Measurements from ENCODE around the gene TBC1D1. TPM values are rescaled to one million over a fixed set of nuclear protein-coding genes. Genes with fewer than 3 reads are reported as not detected.

Gene TBC1D1
- polyA plus RNA-seq, 1 donor (not counting 4 experiments of a cell fraction or from before 2014, with no cell fraction given), result 32.5 TPM

- no peaks in the 10 kb centered on the region for H4K20me1 ChIP-seq (ENCODE audit: control insufficient read depth, extremely low read depth, insufficient read depth, low read length)
- no peak overlapping the region for H3K27ac ChIP-seq (ENCODE audit: control insufficient read depth, insufficient read depth, low read length)
- H3K27me3 ChIP-seq (ENCODE audit: control insufficient read depth, extremely low read depth, insufficient read depth, low read length), result no peaks in the 10 kb centered on the region
- peaks cover 19% of the 10 kb centered on the region for H3K4me1 ChIP-seq (ENCODE audit: control insufficient read depth, extremely low read depth, insufficient read depth, low read length)
- no peaks in the 10 kb centered on the region for H3K9me1 ChIP-seq (ENCODE audit: control insufficient read depth, extremely low read depth, insufficient read depth, low read length)
- H3K9ac ChIP-seq (ENCODE audit: control insufficient read depth, extremely low read depth, insufficient read depth, low read length), result no peak overlapping the region
- FAIRE-seq, result no peak
- dilution Hi-C loops (cut with MboI; ENCODE audit: extremely low pct_ligation_motif_present, low sequenced_read_pairs), result no loop called here
- H3K4me3 ChIP-seq (ENCODE audit: control insufficient read depth in 2 of 3, extremely low read depth in 1 of 3, insufficient read depth in 2 of 3, low read depth in 1 of 3, low read length in 3 of 3), result no peak overlapping the region
- TF ChIP-seq, protein P1, sequence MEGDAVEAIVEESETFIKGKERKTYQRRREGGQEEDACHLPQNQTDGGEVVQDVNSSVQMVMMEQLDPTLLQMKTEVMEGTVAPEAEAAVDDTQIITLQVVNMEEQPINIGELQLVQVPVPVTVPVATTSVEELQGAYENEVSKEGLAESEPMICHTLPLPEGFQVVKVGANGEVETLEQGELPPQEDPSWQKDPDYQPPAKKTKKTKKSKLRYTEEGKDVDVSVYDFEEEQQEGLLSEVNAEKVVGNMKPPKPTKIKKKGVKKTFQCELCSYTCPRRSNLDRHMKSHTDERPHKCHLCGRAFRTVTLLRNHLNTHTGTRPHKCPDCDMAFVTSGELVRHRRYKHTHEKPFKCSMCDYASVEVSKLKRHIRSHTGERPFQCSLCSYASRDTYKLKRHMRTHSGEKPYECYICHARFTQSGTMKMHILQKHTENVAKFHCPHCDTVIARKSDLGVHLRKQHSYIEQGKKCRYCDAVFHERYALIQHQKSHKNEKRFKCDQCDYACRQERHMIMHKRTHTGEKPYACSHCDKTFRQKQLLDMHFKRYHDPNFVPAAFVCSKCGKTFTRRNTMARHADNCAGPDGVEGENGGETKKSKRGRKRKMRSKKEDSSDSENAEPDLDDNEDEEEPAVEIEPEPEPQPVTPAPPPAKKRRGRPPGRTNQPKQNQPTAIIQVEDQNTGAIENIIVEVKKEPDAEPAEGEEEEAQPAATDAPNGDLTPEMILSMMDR (optimal IDR thresholded peaks at IDR 0.05 in 1 of 3, IDR thresholded peaks at IDR 0.05 in 1 of 3, conservative IDR thresholded peaks at IDR 0.05 in 1 of 3; ENCODE audit: extremely low read depth in 1 of 3, insufficient read depth in 2 of 3, low read length in 3 of 3), result no peak
- TF ChIP-seq EZH2 (IDR thresholded peaks at IDR 0.05; ENCODE audit: low read length), result no peak
- DNase-seq (ENCODE audit: low read depth, low spot score), result no peak
- H3K9me3 ChIP-seq (ENCODE audit: control insufficient read depth, low read depth, low read length), result no peaks in the 10 kb centered on the region
- no peaks in the 10 kb centered on the region for H3K36me3 ChIP-seq (ENCODE audit: control insufficient read depth in 2 of 2, extremely low read depth in 1 of 2, insufficient read depth in 2 of 2, low read length in 2 of 2)
- no peak overlapping the region for H2AFZ ChIP-seq (ENCODE audit: control insufficient read depth, low read length)
- H3K79me2 ChIP-seq (ENCODE audit: control insufficient read depth, insufficient read depth, low read length), result peaks cover 23% of the 10 kb centered on the region
- H3K4me2 ChIP-seq (ENCODE audit: control insufficient read depth, extremely low read depth, insufficient read depth, low read depth, low read length), result no peak overlapping the region
Measured at GRCh38 chr4:37985730-37986275, 94.9 kb downstream of the TBC1D1 start.

DNA sequence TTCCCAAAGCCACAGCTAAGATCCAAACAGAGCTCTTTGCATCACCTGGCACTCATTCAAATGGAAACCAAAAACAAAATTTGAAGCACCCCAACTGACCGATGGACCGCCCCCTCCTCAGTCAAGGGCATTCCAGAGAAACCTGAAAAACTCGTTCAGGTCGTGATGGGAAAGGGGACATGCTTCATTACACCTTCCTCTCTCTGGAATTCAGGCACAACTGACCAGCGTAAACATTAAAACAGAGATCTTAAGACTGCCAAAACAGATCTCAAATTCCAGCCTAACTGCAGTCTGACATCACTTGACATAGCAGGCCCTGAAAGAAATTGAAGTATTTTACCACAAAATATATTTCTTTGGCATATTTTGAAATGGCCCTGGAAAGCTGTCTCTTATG, 97.8 kb downstream of the TBC1D1 start:
- H3K9me1 ChIP-seq (ENCODE audit: control insufficient read depth, extremely low read depth, insufficient read depth, low read length), result no peaks in the 10 kb centered on the region
- H3K36me3 ChIP-seq (ENCODE audit: control insufficient read depth in 2 of 2, extremely low read depth in 1 of 2, insufficient read depth in 2 of 2, low read length in 2 of 2), result no peaks in the 10 kb centered on the region
- H3K9me3 ChIP-seq (ENCODE audit: control insufficient read depth, low read depth, low read length), result no peaks in the 10 kb centered on the region
- no peak overlapping the region for H3K4me3 ChIP-seq (ENCODE audit: control insufficient read depth in 2 of 3, extremely low read depth in 1 of 3, insufficient read depth in 2 of 3, low read depth in 1 of 3, low read length in 3 of 3)
- dilution Hi-C loops (cut with MboI; ENCODE audit: extremely low pct_ligation_motif_present, low sequenced_read_pairs), result no loop called here
- H3K4me1 ChIP-seq (ENCODE audit: control insufficient read depth, extremely low read depth, insufficient read depth, low read length), result no peaks in the 10 kb centered on the region
- H4K20me1 ChIP-seq (ENCODE audit: control insufficient read depth, extremely low read depth, insufficient read depth, low read length), result no peaks in the 10 kb centered on the region
- no peak for FAIRE-seq
- DNase-seq (ENCODE audit: low read depth, low spot score), result no peak
- peaks cover 16% of the 10 kb centered on the region for H3K79me2 ChIP-seq (ENCODE audit: control insufficient read depth, insufficient read depth, low read length)
- TF ChIP-seq, protein P1 (optimal IDR thresholded peaks at IDR 0.05 in 1 of 3, IDR thresholded peaks at IDR 0.05 in 1 of 3, conservative IDR thresholded peaks at IDR 0.05 in 1 of 3; ENCODE audit: extremely low read depth in 1 of 3, insufficient read depth in 2 of 3, low read length in 3 of 3), result no peak
- no peak for TF ChIP-seq EZH2 (IDR thresholded peaks at IDR 0.05; ENCODE audit: low read length)
- no peak overlapping the region for H3K27ac ChIP-seq (ENCODE audit: control insufficient read depth, insufficient read depth, low read length)
- H3K9ac ChIP-seq (ENCODE audit: control insufficient read depth, extremely low read depth, insufficient read depth, low read length), result no peak overlapping the region
- H3K4me2 ChIP-seq (ENCODE audit: control insufficient read depth, extremely low read depth, insufficient read depth, low read depth, low read length), result no peak overlapping the region
- no peak overlapping the region for H2AFZ ChIP-seq (ENCODE audit: control insufficient read depth, low read length)
- H3K27me3 ChIP-seq (ENCODE audit: control insufficient read depth, extremely low read depth, insufficient read depth, low read length), result no peaks in the 10 kb centered on the region

Data from keratinocyte (primary cell).